RWPE2 (cell line): ENCODE data around the gene AMFR.

Experiments
- ATAC-seq: fragments of 200-7000 bp; cut with Tn5 transposase; 3 replicates; pipeline ENCODE4 v1.9.1; 2021; ENCODE audit warnings: low read depth
- DNase-seq: peaks from one replicate; pipeline ENCODE4 v3.0.0-alpha.2; 2020; ENCODE audit warnings: low spot score
- H3K27ac ChIP-seq: fragments of 450-650 bp; 2 replicates; pipeline ENCODE4 v1.5.1; 2017; ENCODE audit warnings: mild to moderate bottlenecking; ENCODE audit not compliant: poor library complexity, severe bottlenecking
- H3K27me3 ChIP-seq: fragments of 250-450 bp; sonication (Bioruptor Pico); 2 replicates; pipeline ENCODE4 v1.5.1; 2021; ENCODE audit warnings: mild to moderate bottlenecking, moderate library complexity; ENCODE audit not compliant: insufficient read depth, poor library complexity, severe bottlenecking
- H3K36me3 ChIP-seq: fragments of 250-450 bp; sonication (Bioruptor Pico); 2 replicates; pipeline ENCODE4 v1.5.1; 2020; ENCODE audit warnings: low read depth, mild to moderate bottlenecking, moderate library complexity
- H3K4me1 ChIP-seq: fragments of 250-450 bp; sonication (Bioruptor Pico); 2 replicates; pipeline ENCODE4 v1.5.1; 2021; ENCODE audit warnings: mild to moderate bottlenecking, moderate library complexity; ENCODE audit not compliant: insufficient read depth, poor library complexity, severe bottlenecking
- H3K4me3 ChIP-seq: fragments of 250-450 bp; sonication (Bioruptor Pico); 2 replicates; pipeline ENCODE4 v1.5.1; 2021; ENCODE audit warnings: mild to moderate bottlenecking, moderate library complexity; ENCODE audit not compliant: severe bottlenecking
- H3K9me3 ChIP-seq: fragments of 250-450 bp; sonication (Bioruptor Pico); 2 replicates; pipeline ENCODE4 v1.5.1; 2021; ENCODE audit warnings: mild to moderate bottlenecking, moderate library complexity; ENCODE audit not compliant: severe bottlenecking
- CTCF ChIP-seq: fragments of 450-650 bp; IDR thresholded peaks from one replicate; pipeline ENCODE4 v1.5.1; 2017; ENCODE audit warnings: mild to moderate bottlenecking, moderate library complexity; ENCODE audit not compliant: poor library complexity, severe bottlenecking

Gene AMFR

GRCh38 chr16:56355786-56356275 is 69.5 kb downstream of the AMFR start:
- ATAC-seq (no peak), DNase-seq (no peak)
- no peaks in the 10 kb centered on the region for H3K36me3 ChIP-seq
- H3K9me3 ChIP-seq = no peaks in the 10 kb centered on the region
- no peak overlapping the region for H3K4me3 ChIP-seq
- peak overlapping the region; percentile 60 for H3K27ac ChIP-seq
- TF ChIP-seq CTCF = no peak
- peaks cover 3% of the 10 kb centered on the region for H3K4me1 ChIP-seq
- H3K27me3 ChIP-seq = no peaks in the 10 kb centered on the region

GRCh38 chr16:56355221-56355620 is 70.1 kb downstream of the AMFR start:
- Histone ChIP-seq H3K36me3 (no peaks in the 10 kb centered on the region), H3K9me3 (no peaks in the 10 kb centered on the region), H3K4me3 (no peak overlapping the region), H3K27ac (no peak overlapping the region), H3K4me1 (peaks cover 3% of the 10 kb centered on the region), H3K27me3 (no peaks in the 10 kb centered on the region)
- no peak for TF ChIP-seq CTCF
- ATAC-seq (no peak), DNase-seq (no peak)

GRCh38 chr16:56354746-56355145 is 70.6 kb downstream of the AMFR start:
- no peak overlapping the region for H3K4me3 ChIP-seq
- no peaks in the 10 kb centered on the region for H3K36me3 ChIP-seq
- DNase-seq (no peak), ATAC-seq (no peak)
- H3K27me3 ChIP-seq = no peaks in the 10 kb centered on the region
- H3K9me3 ChIP-seq = no peaks in the 10 kb centered on the region
- TF ChIP-seq CTCF = no peak
- H3K4me1 ChIP-seq = peaks cover 3% of the 10 kb centered on the region
- no peak overlapping the region for H3K27ac ChIP-seq

- Histone ChIP-seq H3K4me3 (no peak overlapping the region), H3K36me3 (no peaks in the 10 kb centered on the region), H3K27ac (no peak overlapping the region), H3K9me3 (no peaks in the 10 kb centered on the region), H3K4me1 (peaks cover 3% of the 10 kb centered on the region), H3K27me3 (no peaks in the 10 kb centered on the region)
- DNase-seq (no peak), ATAC-seq (no peak)
- TF ChIP-seq CTCF = no peak
These were observed 71.3 kb downstream of the AMFR start for GRCh38 chr16:56354016-56354415.

GRCh38 chr16:56353054-56353921 is 72.1 kb downstream of the AMFR start:
- no peak for TF ChIP-seq CTCF

More at GRCh38 chr16:56353054-56353921, 72.1 kb downstream of the AMFR start:
- DNase-seq (peak; percentile 61), ATAC-seq (no peak)
- Histone ChIP-seq H3K27me3 (no peaks in the 10 kb centered on the region), H3K4me1 (peaks cover 3% of the 10 kb centered on the region), H3K9me3 (no peaks in the 10 kb centered on the region), H3K4me3 (no peak overlapping the region), H3K27ac (no peak overlapping the region), H3K36me3 (no peaks in the 10 kb centered on the region)
